Suprapubic skin (tissue), 4 donors: ENCODE measurements around the gene FBXL20. TPM values are rescaled to one million over a fixed set of nuclear protein-coding genes. Genes with fewer than 3 reads are reported as not detected.
"Not testable (repeated sequence)": the region's sequence is repeated elsewhere in the genome, so short reads cannot be mapped to it uniquely, and the experiment has no call there.

ENCODE experiments used
- DNase-seq, 2 donors: peaks; one replicate each; pipeline ENCODE4 v3.0.0-alpha.2; 2019; ENCODE audit warnings: low spot score in 2 of 2
- H3K27ac ChIP-seq: fragments of 200-600 bp; sonication (generic); one replicate; pipeline ENCODE4 v1.5.1; 2019
- H3K27me3 ChIP-seq: fragments of 200-600 bp; sonication (generic); one replicate; pipeline ENCODE4 v1.5.1; 2019
- H3K36me3 ChIP-seq: fragments of 200-600 bp; sonication (generic); one replicate; pipeline ENCODE4 v1.5.1; 2019
- H3K4me1 ChIP-seq: fragments of 200-600 bp; sonication (generic); one replicate; pipeline ENCODE4 v1.5.1; 2019
- H3K4me3 ChIP-seq: fragments of 200-600 bp; sonication (generic); one replicate; pipeline ENCODE4 v1.5.1; 2019; ENCODE audit warnings: mild to moderate bottlenecking
- H3K9me3 ChIP-seq: fragments of 200-600 bp; sonication (generic); one replicate; pipeline ENCODE4 v1.5.1; 2019
- EP300 ChIP-seq: sonication (generic); formaldehyde crosslinking; IDR thresholded peaks from one replicate; pipeline ENCODE4 v1.6.1; 2017; ENCODE audit warnings: antibody characterized with exemption
- POLR2A ChIP-seq, 2 donors: fragments of 450-650 bp; IDR thresholded peaks; one replicate each; pipeline ENCODE4 v1.6.1; 2017; ENCODE audit warnings: antibody characterized with exemption in 2 of 2, mild to moderate bottlenecking in 2 of 2, moderate library complexity in 2 of 2
- POLR2AphosphoS5 ChIP-seq, 3 donors: sonication (generic); formaldehyde crosslinking; IDR thresholded peaks; one replicate each; pipeline ENCODE4 v1.6.1; 2017; ENCODE audit warnings: antibody characterized with exemption in 3 of 3
- WGBS: methylation state at CpG from one replicate; pipeline ENCODE4 v1.1.5; 2018; 5-methylcytosine and 5-hydroxymethylcytosine counted together
- total RNA-seq, 4 donors: library from RNA; depleted of rRNA; stranded (reverse); fragments of >200 nt; gene quantifications; one replicate each; pipeline ENCODE4 v1.1.0, GENCODE V29; 2016
- TF ChIP-seq, protein P1 (sequence below), 2 donors: fragments of 200-600 bp in 1 of 2; fragments of 450-650 bp in 1 of 2; sonication (generic) in 1 of 2; IDR thresholded peaks; one replicate each; pipeline ENCODE4 v1.5.1; 2016 to 2019; ENCODE audit warnings: antibody characterized with exemption in 2 of 2, mild to moderate bottlenecking in 1 of 2, moderate library complexity in 1 of 2

The FBXL20 gene
- total RNA-seq, 4 donors from 2014 or later = 21.0 to 40.7 (median 26.4) TPM

DNA sequence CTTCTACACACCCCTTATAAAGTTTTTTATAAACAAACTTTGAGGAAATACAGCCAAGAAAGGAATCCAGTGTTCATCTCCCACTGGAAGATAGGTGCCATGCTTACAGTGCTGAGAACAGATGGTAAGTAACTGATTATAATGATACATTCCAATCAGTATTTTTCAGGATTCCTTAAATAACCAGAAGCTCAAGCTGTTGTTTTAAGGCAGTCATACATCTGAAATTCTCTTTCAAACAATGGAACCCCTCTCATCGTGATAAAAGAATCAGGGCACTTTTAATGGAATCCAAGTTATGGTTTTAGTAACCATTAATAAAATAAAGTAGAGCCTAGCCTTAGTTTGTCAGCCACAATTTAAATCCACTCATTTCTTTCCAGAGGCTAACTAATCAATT, 119.6 kb downstream of the FBXL20 start:
- Histone ChIP-seq H3K4me3 (no peak overlapping the region), H3K4me1 (no peaks in the 10 kb centered on the region), H3K27me3 (no peaks in the 10 kb centered on the region), H3K9me3 (no peaks in the 10 kb centered on the region), H3K27ac (no peak overlapping the region), H3K36me3 (peaks cover 49% of the 10 kb centered on the region)
- TF ChIP-seq POLR2A (IDR thresholded peaks at IDR 0.05) (no peak), POLR2AphosphoS5 (IDR thresholded peaks at IDR 0.05) (no peak), EP300 (no peak)
- TF ChIP-seq, protein P1, sequence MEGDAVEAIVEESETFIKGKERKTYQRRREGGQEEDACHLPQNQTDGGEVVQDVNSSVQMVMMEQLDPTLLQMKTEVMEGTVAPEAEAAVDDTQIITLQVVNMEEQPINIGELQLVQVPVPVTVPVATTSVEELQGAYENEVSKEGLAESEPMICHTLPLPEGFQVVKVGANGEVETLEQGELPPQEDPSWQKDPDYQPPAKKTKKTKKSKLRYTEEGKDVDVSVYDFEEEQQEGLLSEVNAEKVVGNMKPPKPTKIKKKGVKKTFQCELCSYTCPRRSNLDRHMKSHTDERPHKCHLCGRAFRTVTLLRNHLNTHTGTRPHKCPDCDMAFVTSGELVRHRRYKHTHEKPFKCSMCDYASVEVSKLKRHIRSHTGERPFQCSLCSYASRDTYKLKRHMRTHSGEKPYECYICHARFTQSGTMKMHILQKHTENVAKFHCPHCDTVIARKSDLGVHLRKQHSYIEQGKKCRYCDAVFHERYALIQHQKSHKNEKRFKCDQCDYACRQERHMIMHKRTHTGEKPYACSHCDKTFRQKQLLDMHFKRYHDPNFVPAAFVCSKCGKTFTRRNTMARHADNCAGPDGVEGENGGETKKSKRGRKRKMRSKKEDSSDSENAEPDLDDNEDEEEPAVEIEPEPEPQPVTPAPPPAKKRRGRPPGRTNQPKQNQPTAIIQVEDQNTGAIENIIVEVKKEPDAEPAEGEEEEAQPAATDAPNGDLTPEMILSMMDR (IDR thresholded peaks at IDR 0.05) = no peak
- 80% methylated on average over 1 of the region's 1 CpG for WGBS
- no peak for DNase-seq

DNA sequence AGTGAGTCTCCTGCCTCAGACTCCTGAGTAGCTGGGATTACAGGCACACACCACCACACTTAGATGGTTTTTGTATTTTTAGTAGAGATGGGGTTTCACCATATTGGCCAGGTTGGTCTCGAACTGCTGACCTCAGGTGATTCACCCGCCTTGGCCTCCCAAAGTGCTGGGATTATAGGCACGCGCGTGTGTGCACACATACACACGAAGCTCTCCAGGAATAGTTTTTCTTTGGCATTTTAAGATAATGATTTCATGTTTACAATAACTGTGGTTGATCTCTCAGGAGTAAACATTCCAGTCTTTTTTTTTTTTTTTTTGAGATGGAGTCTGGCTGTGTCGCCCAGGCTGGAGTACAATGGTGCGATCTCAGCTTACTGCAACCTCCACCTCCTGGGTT, 123.2 kb downstream of the FBXL20 start:
- not testable (repeated sequence) for DNase-seq, H3K4me1 ChIP-seq, H3K27ac ChIP-seq, H3K9me3 ChIP-seq, H3K27me3 ChIP-seq, H3K4me3 ChIP-seq
- peaks cover 74% of the 10 kb centered on the region for H3K36me3 ChIP-seq
- WGBS = 95% methylated on average over 8 of the region's 8 CpGs

DNA sequence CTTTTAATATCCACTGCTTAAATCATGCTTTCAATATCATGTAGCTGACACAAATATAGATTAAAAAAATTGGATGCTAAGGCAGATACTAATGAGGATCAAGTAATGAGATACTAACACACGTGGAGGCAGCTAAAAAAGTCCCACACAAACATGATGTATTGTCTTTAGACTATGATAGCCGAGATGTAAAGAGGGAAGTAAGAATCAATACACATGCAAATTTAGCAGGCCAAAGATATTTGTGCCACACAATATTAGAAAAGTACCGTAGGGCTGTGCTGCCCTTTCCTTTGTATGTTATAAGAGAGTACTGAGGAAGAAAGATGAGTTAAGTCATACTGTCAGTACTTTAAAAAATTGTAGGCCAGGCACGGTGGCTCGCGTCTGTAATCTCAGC, 124.3 kb downstream of the FBXL20 start:
- H3K4me3 ChIP-seq = no peak overlapping the region
- no peak for DNase-seq
- no peak overlapping the region for H3K27ac ChIP-seq
- no peak for TF ChIP-seq POLR2A (IDR thresholded peaks at IDR 0.05)
- no peak for TF ChIP-seq POLR2AphosphoS5 (IDR thresholded peaks at IDR 0.05)
- no peak for TF ChIP-seq EP300
- TF ChIP-seq, protein P1 (IDR thresholded peaks at IDR 0.05) = no peak
- no peaks in the 10 kb centered on the region for H3K27me3 ChIP-seq
- 87% methylated on average over 6 of the region's 6 CpGs for WGBS
- peaks cover 85% of the 10 kb centered on the region for H3K36me3 ChIP-seq
- H3K9me3 ChIP-seq = no peaks in the 10 kb centered on the region
- no peaks in the 10 kb centered on the region for H3K4me1 ChIP-seq

DNA sequence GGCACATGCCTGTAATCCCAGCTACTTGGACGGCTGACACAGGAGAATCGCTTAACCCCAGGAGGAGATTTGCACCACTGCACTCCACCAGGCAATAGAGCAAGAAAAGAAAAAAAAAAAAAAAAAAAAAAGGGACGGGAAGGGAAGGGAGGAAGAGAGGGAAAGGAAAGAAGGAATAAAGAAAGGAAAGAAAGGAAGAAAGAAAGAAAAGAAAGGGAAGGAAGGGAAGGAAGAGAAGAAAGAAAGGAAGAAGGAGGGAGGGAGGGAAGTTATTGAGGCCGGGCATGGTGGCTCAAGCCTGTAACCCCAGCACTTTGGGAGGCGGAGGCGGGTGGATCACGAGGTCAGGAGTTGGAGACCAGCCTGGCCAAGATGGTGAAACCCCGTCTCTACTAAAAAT, 125.3 kb downstream of the FBXL20 start:
- Histone ChIP-seq H3K27me3 (no peaks in the 10 kb centered on the region), H3K9me3 (no peaks in the 10 kb centered on the region), H3K27ac (no peak overlapping the region), H3K36me3 (peaks cover 83% of the 10 kb centered on the region), H3K4me3 (no peak overlapping the region), H3K4me1 (no peaks in the 10 kb centered on the region)
- 90% methylated on average over 8 of the region's 8 CpGs for WGBS
- TF ChIP-seq POLR2AphosphoS5 (IDR thresholded peaks at IDR 0.05) (no peak), EP300 (no peak), POLR2A (IDR thresholded peaks at IDR 0.05) (no peak)
- TF ChIP-seq, protein P1 (IDR thresholded peaks at IDR 0.05) = no peak
- no peak for DNase-seq

DNA sequence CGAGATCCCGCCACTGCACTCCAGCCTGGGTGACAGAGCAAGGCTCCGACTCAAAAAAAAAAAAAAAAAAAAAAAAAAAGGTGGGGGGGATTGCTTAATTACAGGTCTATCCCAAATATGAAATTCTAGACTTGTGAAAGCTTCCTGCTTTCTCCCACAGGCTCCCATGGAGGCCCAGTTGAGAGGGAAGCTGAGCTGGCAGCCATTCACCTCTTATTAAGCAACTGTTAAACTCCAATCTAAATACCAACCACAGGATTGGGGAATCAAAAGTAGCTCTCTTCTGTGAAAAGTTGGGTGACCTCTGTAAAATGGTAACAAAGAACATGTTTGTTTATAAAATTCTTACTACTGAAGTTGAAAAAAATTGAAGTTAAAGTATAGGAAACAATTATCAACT, 129.9 kb downstream of the FBXL20 start:
- Histone ChIP-seq H3K27ac (no peak overlapping the region), H3K9me3 (no peaks in the 10 kb centered on the region), H3K36me3 (peaks cover 74% of the 10 kb centered on the region), H3K4me3 (no peak overlapping the region), H3K27me3 (no peaks in the 10 kb centered on the region), H3K4me1 (no peaks in the 10 kb centered on the region)
- 87% methylated on average over 3 of the region's 3 CpGs for WGBS
- no peak for TF ChIP-seq EP300
- TF ChIP-seq, protein P1 (IDR thresholded peaks at IDR 0.05) = no peak
- no peak for TF ChIP-seq POLR2A (IDR thresholded peaks at IDR 0.05)
- no peak for TF ChIP-seq POLR2AphosphoS5 (IDR thresholded peaks at IDR 0.05)
- DNase-seq = no peak

DNA sequence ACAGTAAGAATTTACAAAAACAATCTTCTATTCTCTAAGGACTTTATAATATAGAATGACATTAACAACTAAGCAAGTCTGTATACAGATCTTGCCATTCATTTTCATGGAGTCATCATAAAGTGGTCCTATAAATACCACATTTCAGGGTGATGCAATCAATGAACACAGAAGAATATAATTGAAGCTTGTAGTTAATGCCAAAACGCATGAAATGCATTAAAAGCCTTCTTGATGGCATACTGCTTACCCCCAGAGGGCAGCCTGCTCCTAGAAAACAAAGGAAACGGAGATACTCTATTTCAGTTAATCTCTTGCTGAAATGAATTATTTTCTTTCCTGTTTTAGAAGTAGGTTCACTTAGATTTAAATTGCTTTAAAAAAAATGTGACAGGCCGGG, 130.5 kb downstream of the FBXL20 start:
- Histone ChIP-seq H3K27ac (no peak overlapping the region), H3K4me1 (no peaks in the 10 kb centered on the region), H3K9me3 (no peaks in the 10 kb centered on the region), H3K27me3 (no peaks in the 10 kb centered on the region), H3K4me3 (no peak overlapping the region), H3K36me3 (peaks cover 78% of the 10 kb centered on the region)
- no peak for DNase-seq
- TF ChIP-seq EP300 (no peak), POLR2A (IDR thresholded peaks at IDR 0.05) (no peak), POLR2AphosphoS5 (IDR thresholded peaks at IDR 0.05) (no peak)
- TF ChIP-seq, protein P1 (IDR thresholded peaks at IDR 0.05) = no peak
- WGBS = 40% methylated on average over 3 of the region's 3 CpGs
